Neural cell (in vitro differentiated cells): ENCODE results near the gene MED27.

ENCODE experiments used
- EP300 ChIP-seq: fragments of 450-650 bp; conservative IDR thresholded peaks from 2 replicates; pipeline ENCODE4 v1.6.1; 2014; ENCODE audit warnings: antibody characterized with exemption, mild to moderate bottlenecking, moderate library complexity; ENCODE audit not compliant: poor library complexity, severe bottlenecking
- MXI1 ChIP-seq: fragments of 450-650 bp; conservative IDR thresholded peaks from 2 replicates; pipeline ENCODE4 v1.6.1; 2014; ENCODE audit warnings: antibody characterized with exemption, mild to moderate bottlenecking; ENCODE audit not compliant: poor library complexity, severe bottlenecking
- POLR2AphosphoS5 ChIP-seq: IDR thresholded peaks from 2 replicates; pipeline ENCODE4 v1.6.1; 2012
- RAD21 ChIP-seq: fragments of 450-650 bp; conservative IDR thresholded peaks from 2 replicates; pipeline ENCODE4 v1.6.1; 2014; ENCODE audit warnings: antibody characterized with exemption, mild to moderate bottlenecking, moderate library complexity
- TAF1 ChIP-seq: IDR thresholded peaks from 2 replicates; pipeline ENCODE4 v1.6.1; 2012; ENCODE audit warnings: low read depth
- TF ChIP-seq, protein P1 (sequence below): fragments of 450-650 bp; IDR thresholded peaks from 2 replicates; pipeline ENCODE4 v1.5.1; 2014; ENCODE audit warnings: antibody characterized with exemption, mild to moderate bottlenecking, moderate library complexity; ENCODE audit not compliant: poor library complexity, severe bottlenecking

DNA sequence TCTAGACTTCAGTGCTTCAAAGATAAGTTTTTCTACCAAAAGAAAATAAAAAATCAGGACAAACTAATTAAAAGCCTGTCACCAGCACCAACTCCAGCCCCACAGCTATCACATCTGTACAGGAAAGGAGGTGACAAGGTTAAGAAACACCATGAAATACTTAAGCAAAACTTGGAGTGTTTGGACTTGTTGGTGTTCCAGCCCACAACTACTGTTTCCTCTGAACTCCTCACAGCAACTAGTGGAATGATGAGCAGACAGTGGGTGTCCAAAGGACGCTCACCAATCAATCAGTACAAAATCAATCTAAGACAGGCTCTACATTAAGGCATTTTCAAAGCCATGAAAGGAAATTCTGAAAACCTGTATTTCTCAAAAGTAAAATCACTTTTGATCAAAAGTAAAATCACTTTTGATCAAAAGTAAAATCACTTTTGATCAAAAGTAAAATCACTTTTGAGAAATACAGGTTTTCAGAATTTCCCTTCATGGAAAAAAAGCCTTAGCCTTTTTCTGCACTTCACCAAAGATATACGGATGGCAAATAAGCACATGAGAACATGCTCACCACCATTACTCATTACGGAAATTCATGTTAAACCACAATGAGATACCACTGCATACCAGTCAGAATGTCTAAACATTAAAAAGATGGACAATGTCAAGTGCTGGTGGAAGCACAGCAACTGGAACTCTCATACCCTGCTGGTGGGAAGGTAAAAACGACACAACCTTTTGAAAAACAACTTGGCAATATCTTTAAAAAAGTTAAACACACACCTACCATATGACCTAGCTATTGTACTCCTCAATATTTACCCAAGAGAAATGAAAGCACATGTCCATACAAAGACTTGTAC is 79.7 kb downstream of the MED27 start:
- TF ChIP-seq POLR2AphosphoS5: no peak
- TF ChIP-seq, protein P1, sequence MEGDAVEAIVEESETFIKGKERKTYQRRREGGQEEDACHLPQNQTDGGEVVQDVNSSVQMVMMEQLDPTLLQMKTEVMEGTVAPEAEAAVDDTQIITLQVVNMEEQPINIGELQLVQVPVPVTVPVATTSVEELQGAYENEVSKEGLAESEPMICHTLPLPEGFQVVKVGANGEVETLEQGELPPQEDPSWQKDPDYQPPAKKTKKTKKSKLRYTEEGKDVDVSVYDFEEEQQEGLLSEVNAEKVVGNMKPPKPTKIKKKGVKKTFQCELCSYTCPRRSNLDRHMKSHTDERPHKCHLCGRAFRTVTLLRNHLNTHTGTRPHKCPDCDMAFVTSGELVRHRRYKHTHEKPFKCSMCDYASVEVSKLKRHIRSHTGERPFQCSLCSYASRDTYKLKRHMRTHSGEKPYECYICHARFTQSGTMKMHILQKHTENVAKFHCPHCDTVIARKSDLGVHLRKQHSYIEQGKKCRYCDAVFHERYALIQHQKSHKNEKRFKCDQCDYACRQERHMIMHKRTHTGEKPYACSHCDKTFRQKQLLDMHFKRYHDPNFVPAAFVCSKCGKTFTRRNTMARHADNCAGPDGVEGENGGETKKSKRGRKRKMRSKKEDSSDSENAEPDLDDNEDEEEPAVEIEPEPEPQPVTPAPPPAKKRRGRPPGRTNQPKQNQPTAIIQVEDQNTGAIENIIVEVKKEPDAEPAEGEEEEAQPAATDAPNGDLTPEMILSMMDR: no peak
- TF ChIP-seq MXI1: no peak
- TF ChIP-seq EP300: no peak
- TF ChIP-seq RAD21: no peak
- no peak for TF ChIP-seq TAF1
